Heart left ventricle (tissue), 16 donors: Measurements from ENCODE around the gene DRD4. TPM values are rescaled to one million over a fixed set of nuclear protein-coding genes. Genes with fewer than 3 reads are reported as not detected.
"Not testable (repeated sequence)": the region's sequence is repeated elsewhere in the genome, so short reads cannot be mapped to it uniquely, and the experiment has no call there.

ENCODE experiments used
- ATAC-seq, 4 donors: fragments of 200-7000 bp; cut with Tn5 transposase; one replicate each; pipeline ENCODE4 v1.9.1; 2020 to 2022; ENCODE audit warnings: moderate library complexity in 4 of 4, mild to moderate bottlenecking in 3 of 4, moderate number of reproducible peaks in 1 of 4
- DNase-seq, 5 donors: peaks; one replicate each; pipeline ENCODE4 v3.0.0-alpha.2; 2020
- H3K27ac ChIP-seq, 12 donors: fragments of 200-600 bp; sonication (generic) in 4 of 12; one replicate each; pipeline versions ENCODE4 v1.5.0 to v1.8.0; 2016 to 2022; ENCODE audit warnings: mild to moderate bottlenecking in 2 of 12
- H3K27me3 ChIP-seq, 9 donors: fragments of 200-600 bp; sonication (generic) in 2 of 9; one replicate each; pipeline versions ENCODE4 v1.5.1 to v1.8.0; 2016 to 2022; ENCODE audit warnings: mild to moderate bottlenecking in 3 of 9
- H3K36me3 ChIP-seq, 9 donors: fragments of 200-600 bp; sonication (generic) in 2 of 9; one replicate each; pipeline versions ENCODE4 v1.5.0 to v1.8.0; 2018 to 2022; ENCODE audit warnings: mild to moderate bottlenecking in 2 of 9
- H3K4me1 ChIP-seq, 12 donors: fragments of 200-600 bp; sonication (generic) in 4 of 12; one replicate each; pipeline versions ENCODE4 v1.5.0 to v1.8.0; 2016 to 2022; ENCODE audit warnings: mild to moderate bottlenecking in 3 of 12
- H3K4me3 ChIP-seq, 12 donors: fragments of 200-600 bp; sonication (generic) in 4 of 12; one replicate each; pipeline versions ENCODE4 v1.5.0 to v1.8.0; 2017 to 2022; ENCODE audit warnings: mild to moderate bottlenecking in 9 of 12, moderate library complexity in 4 of 12
- H3K9me3 ChIP-seq, 12 donors: fragments of 200-600 bp; sonication (generic) in 4 of 12; one replicate each; pipeline versions ENCODE4 v1.5.0 to v1.8.0; 2016 to 2022; ENCODE audit warnings: mild to moderate bottlenecking in 1 of 12
- POLR2A ChIP-seq, 2 donors: fragments of 450-650 bp; IDR thresholded peaks; one replicate each; pipeline ENCODE4 v1.6.1; 2017; ENCODE audit warnings: antibody characterized with exemption in 2 of 2, mild to moderate bottlenecking in 2 of 2, moderate library complexity in 2 of 2
- WGBS, 4 donors: extraction: QIAGEN DNeasy Blood & Tissue Kit in 2 of 4; methylation state at CpG; one replicate each; pipeline versions ENCODE4 v1.1.5 to v1.1.7; 2013 to 2018; 5-methylcytosine and 5-hydroxymethylcytosine counted together
- intact Hi-C, 10 donors: fragments of 100-400 bp; cut with DNase I; formaldehyde crosslinking; loops; one replicate each; pipeline versions ENCODE4 v1.11.1 to v1.14.2; 2022
- polyA plus RNA-seq, 2 donors: library from polyadenylated mRNA; stranded (reverse); fragments of 200-250 nt; gene quantifications; one replicate each; pipeline ENCODE4 v1.2.3, GENCODE V29; 2013
- total RNA-seq, 9 donors: library from RNA; depleted of rRNA in 2 of 9; stranded (reverse); fragments of >200 nt in 2 of 9; fragmentation: NEBNext Ultra II Directional in 3 of 9; extraction: Animal tissue kit (Norgen Biotek cat#: 25700) in 3 of 9; gene quantifications; one replicate each; pipeline versions ENCODE4 v1.1.0 to v1.2.4, GENCODE V29; 2016 to 2023
- TF ChIP-seq, protein P1 (sequence below), 12 donors: fragments of 200-600 bp; sonication (generic) in 4 of 12; IDR thresholded peaks; one replicate each; pipeline versions ENCODE4 v1.5.0 to v1.8.0; 2018 to 2022; ENCODE audit warnings: antibody characterized with exemption in 12 of 12, mild to moderate bottlenecking in 5 of 12
- donor health status: ischemic (EF 13 %, LVEDD 7.1; RV severe dilation, severe dysfunction).
- donor health status: healthy with polysubstance abuse.
- donor health status: DM: no; HTN: yes; CAD: no.
- donor health status: DM: no; HTN: no; CAD: no.
- donor health status: ischemic (EF 25% LVEDD 6.9; RV normal size, moderate dysfunction).
- donor health status: ischemic (EF 25% LVEDD 5.7; RV mildly dilated, moderate dysfunction).
- donor health status: healthy.
- donor health status: DM: yes; HTN: yes; CAD: no.
- donor health status: ischemic (EF 35%, LVEDD 5.7; RV mildly dilated, moderate dysfunction).
- donor health status: nonischemic (EF 11% LVEDD 7.7; RV severe dilation, severe dysfunction).
- donor health status: DM: yes; HTN: yes; CAD: no.
- donor health status: PGD.
- donor health status: ischemic (EF 29% LVEDD 5.4; RV normal size, mild dysfunction).
- donor health status: nonischemic (EF 23%, LVEDD 6.1; RV moderate dilation, normal function).

DRD4 gene
- total and polyA plus RNA-seq, 11 donors: 0.07 to 1.0 (median 0.29) TPM; not detected in 4

DNA sequence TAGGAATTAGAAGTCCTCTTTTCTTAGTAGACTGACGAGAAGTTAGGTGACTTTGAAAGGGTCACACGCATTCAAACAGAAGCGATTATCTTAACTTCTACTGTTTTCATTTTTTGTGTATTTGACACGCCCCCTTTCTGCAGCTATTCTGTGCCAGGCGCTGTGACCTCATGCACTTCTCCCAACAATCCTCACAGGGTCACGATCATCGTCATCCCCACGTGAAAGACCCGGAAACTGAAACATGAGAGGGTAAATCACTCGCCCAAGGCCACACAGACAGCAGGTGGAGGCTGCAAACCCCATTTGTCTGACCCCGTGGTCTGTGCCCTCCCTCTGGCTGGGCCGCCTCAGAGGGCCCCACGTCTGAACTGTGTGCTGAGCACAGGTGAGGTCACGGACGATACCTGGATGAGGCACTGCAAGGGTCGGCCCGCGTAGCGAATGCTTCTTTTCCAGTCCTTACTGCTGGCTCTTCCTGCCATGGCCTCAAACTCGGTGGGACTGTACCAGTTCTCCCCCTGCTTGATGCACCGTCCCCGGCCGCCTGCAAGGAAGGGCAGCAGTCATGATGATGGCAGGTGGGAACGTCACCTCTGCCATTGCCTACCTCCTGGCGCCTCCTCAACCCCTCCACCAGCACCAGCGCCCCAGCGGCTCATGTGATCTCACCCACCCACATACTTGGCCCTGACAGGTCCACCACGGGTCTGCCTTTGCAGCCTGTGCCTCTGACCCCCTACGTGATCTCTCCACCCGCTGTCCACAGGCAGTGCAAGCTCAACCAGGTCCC lies 49.6 kb downstream of the DRD4 start:
- Histone ChIP-seq H3K4me1 (peaks cover 0 to 5% (median 0%) of the 10 kb centered on the region in 12 donors), H3K27me3 (no peaks in the 10 kb centered on the region), H3K27ac (no peak overlapping the region), H3K9me3 (no peaks in the 10 kb centered on the region), H3K36me3 (peaks cover 0 to 81% (median 69%) of the 10 kb centered on the region in 9 donors), H3K4me3 (no peak overlapping the region)
- intact Hi-C loops: no loop called here
- TF ChIP-seq, protein P1, sequence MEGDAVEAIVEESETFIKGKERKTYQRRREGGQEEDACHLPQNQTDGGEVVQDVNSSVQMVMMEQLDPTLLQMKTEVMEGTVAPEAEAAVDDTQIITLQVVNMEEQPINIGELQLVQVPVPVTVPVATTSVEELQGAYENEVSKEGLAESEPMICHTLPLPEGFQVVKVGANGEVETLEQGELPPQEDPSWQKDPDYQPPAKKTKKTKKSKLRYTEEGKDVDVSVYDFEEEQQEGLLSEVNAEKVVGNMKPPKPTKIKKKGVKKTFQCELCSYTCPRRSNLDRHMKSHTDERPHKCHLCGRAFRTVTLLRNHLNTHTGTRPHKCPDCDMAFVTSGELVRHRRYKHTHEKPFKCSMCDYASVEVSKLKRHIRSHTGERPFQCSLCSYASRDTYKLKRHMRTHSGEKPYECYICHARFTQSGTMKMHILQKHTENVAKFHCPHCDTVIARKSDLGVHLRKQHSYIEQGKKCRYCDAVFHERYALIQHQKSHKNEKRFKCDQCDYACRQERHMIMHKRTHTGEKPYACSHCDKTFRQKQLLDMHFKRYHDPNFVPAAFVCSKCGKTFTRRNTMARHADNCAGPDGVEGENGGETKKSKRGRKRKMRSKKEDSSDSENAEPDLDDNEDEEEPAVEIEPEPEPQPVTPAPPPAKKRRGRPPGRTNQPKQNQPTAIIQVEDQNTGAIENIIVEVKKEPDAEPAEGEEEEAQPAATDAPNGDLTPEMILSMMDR (IDR thresholded peaks at IDR 0.05): no peak
- TF ChIP-seq POLR2A (IDR thresholded peaks at IDR 0.05): no peak
- 90 to 93% (median 92%) methylated on average over 29 to 30 of the region's 30 CpGs for WGBS, 4 donors
- no peak for ATAC-seq
- no peak for DNase-seq

DNA sequence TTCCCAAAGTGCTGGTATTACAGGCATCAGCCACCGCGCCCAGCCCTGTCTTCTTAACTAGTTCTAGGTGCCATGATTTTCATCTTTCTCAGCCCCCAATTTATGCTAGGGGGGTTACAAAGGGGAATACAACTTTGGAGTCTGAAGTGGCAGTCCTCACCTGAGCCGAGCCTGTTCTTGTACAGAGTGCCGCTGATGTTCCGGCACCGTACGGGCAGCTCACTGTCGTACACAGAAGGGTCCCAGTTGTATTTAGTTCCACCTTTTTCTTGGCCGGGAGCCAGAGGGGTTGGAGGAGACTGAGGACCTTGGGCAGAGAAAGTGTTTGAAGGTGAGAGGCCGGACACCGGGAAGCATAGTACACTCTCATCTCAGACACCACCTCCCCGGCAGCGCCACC lies 50.7 kb downstream of the DRD4 start:
- TF ChIP-seq, protein P1 (IDR thresholded peaks at IDR 0.05): no peak
- no peak for TF ChIP-seq POLR2A (IDR thresholded peaks at IDR 0.05)

DNA sequence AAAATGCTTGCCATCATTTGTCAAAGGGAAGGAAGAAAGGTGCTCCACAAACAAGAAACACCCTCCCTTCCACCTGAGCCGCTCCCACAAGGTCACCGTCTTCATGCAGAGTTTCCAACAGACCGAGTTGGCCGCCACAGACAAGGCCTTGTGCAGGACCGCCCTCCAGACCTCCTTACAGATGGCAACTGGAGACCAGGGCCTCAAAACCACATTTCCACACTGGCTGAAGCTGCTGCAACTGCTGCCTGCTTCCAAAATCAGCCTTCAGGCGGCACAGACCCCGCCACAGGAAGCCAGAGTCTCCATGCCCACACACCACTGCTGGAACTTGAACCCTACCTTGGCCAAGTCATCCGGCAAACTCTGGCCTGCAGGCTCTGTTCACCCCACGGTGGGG lies 51.6 kb downstream of the DRD4 start:
- no peak for TF ChIP-seq POLR2A (IDR thresholded peaks at IDR 0.05)
- TF ChIP-seq, protein P1 (IDR thresholded peaks at IDR 0.05): no peak
- H3K27ac ChIP-seq: no peak overlapping the region
- ATAC-seq (no peak), DNase-seq (peak in 1 of 5 donors; percentile 12)
- H3K9me3 ChIP-seq: no peaks in the 10 kb centered on the region
- intact Hi-C loops: no loop called here
- H3K27me3 ChIP-seq: no peaks in the 10 kb centered on the region
- no peak overlapping the region for H3K4me3 ChIP-seq
- WGBS, 4 donors: 79 to 91% (median 85%) methylated on average over 8 to 9 of the region's 9 CpGs
- H3K4me1 ChIP-seq: peaks cover 2 to 15% (median 6%) of the 10 kb centered on the region in 12 donors
- H3K36me3 ChIP-seq: peaks cover 0 to 69% (median 55%) of the 10 kb centered on the region in 9 donors

More for the DNA sequence above, 50.7 kb downstream of the DRD4 start:
- H3K36me3 ChIP-seq: peaks cover 0 to 78% (median 64%) of the 10 kb centered on the region in 9 donors
- DNase-seq: no peak
- peaks cover 0 to 6% (median 0%) of the 10 kb centered on the region in 12 donors for H3K4me1 ChIP-seq
- no peak overlapping the region for H3K27ac ChIP-seq
- intact Hi-C loops: no loop called here
- no peak for ATAC-seq
- 85 to 96% (median 92%) methylated on average over 13 of the region's 13 CpGs for WGBS, 4 donors
- no peaks in the 10 kb centered on the region for H3K9me3 ChIP-seq
- no peak overlapping the region for H3K4me3 ChIP-seq
- no peaks in the 10 kb centered on the region for H3K27me3 ChIP-seq

DNA sequence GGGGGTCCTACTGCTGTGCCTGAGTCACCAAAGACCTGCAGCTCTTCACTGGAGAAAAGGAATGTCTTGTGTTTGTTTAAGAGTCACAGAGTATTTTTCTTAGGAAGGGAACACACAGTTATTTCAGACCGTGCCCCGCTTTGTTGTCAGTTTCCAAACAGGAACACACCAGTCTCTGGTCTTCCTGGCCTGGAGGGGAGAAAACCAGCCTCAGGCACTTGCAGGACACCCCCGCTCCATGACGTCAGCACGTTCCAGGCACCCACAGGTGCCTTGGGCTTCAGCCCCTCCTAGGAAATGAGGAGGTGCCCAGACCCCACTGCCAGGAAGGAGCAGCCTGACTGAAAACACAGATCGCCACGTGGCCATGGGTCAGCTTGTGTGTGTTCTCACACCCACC lies 52.6 kb downstream of the DRD4 start:
- DNase-seq (no peak), ATAC-seq (no peak)
- H3K27me3 ChIP-seq: no peaks in the 10 kb centered on the region
- H3K4me1 ChIP-seq: peaks cover 5 to 25% (median 13%) of the 10 kb centered on the region in 12 donors
- H3K36me3 ChIP-seq: peaks cover 0 to 59% (median 46%) of the 10 kb centered on the region in 9 donors
- WGBS, 4 donors: 68 to 93% (median 88%) methylated on average over 5 to 7 of the region's 7 CpGs
- H3K9me3 ChIP-seq: no peaks in the 10 kb centered on the region
- intact Hi-C loops: loop anchor here in 1 of 10 donors (5.0 kb wide), 1 partner anchor 77 kb away; no protein-coding TSS in a partner anchor
- no peak overlapping the region for H3K27ac ChIP-seq
- H3K4me3 ChIP-seq: no peak overlapping the region
- TF ChIP-seq POLR2A (IDR thresholded peaks at IDR 0.05): no peak
- TF ChIP-seq, protein P1 (IDR thresholded peaks at IDR 0.05): no peak

DNA sequence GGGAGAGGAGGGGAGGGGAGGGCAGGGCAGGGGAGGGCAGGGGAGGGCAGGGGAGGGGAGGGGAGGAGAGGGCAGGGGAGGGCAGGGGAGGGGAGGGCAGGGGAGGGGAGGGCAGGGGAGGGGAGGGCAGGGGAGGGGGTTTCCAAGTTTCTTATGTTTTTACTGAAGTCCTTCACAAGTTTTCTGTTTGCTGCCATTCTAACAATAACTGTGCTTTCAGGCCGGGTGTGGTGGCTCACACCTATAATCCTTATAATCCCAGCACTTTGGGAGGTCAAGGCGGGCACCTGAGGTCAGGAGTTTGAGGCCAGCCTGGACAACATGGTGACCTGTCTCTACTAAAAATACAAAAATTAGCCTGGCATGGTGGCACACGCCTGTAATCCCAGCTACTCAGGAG lies 53.2 kb downstream of the DRD4 start:
- not testable (repeated sequence) for H3K27me3 ChIP-seq, H3K27ac ChIP-seq, H3K4me3 ChIP-seq, H3K9me3 ChIP-seq, ATAC-seq
- intact Hi-C loops: loop anchor here in 1 of 10 donors (5.0 kb wide), 1 partner anchor 78 kb away; no protein-coding TSS in a partner anchor
- H3K36me3 ChIP-seq: peaks cover 0 to 53% (median 41%) of the 10 kb centered on the region in 9 donors
- WGBS, 4 donors: 96 to 99% (median 97%) methylated on average over 3 of the region's 3 CpGs
- peak in 1 of 5 donors; percentile 4 for DNase-seq
- peaks cover 5 to 26% (median 13%) of the 10 kb centered on the region in 12 donors for H3K4me1 ChIP-seq
